PC-3 (cell line): Measurements from ENCODE around the gene NDUFC2. TPM values are rescaled to one million over a fixed set of nuclear protein-coding genes. Genes with fewer than 3 reads are reported as not detected.

Source experiments
- ATAC-seq: fragments of 200-7000 bp; cut with Tn5 transposase; 2 replicates; pipeline ENCODE4 v1.9.1; 2020; ENCODE audit warnings: mild to moderate bottlenecking, moderate library complexity
- BruUV-seq: library from RNA; stranded (reverse); fragments of 400-500 nt; replicated peaks from 2 replicates; lab custom pipeline; 2021; lab: Mats Ljungman, UMichigan
- CTCF ChIA-PET: fragments of 300-600 bp; sonication (Branson Sonifier 250); formaldehyde crosslinking; loops from one replicate; lab custom pipeline; 2022; ENCODE audit warnings: antibody characterized with exemption; lab: Charles Lee
- POLR2A ChIA-PET: fragments of 300-600 bp; sonication (Branson Sonifier 250); formaldehyde crosslinking; loops from one replicate; lab custom pipeline; 2022; ENCODE audit warnings: antibody characterized with exemption; ENCODE audit not compliant: unreplicated experiment; lab: Charles Lee
- DNase-seq: peaks from one replicate; pipeline ENCODE4 v3.0.0-alpha.2; 2015
- H2AFZ ChIP-seq: fragments of 300-600 bp; sonication (generic); 2 replicates; pipeline ENCODE4 v1.6.0; 2016; ENCODE audit warnings: antibody characterized with exemption, low read length
- H3F3A ChIP-seq: fragments of 300-600 bp; sonication (generic); one replicate; pipeline ENCODE4 v1.6.0; 2017; ENCODE audit warnings: antibody characterized with exemption, low read length, control low read depth, mild to moderate bottlenecking; ENCODE audit not compliant: unreplicated experiment
- H3K27ac ChIP-seq: fragments of 300-600 bp; sonication (generic); 2 replicates; pipeline ENCODE4 v1.5.1; 2016; ENCODE audit warnings: mild to moderate bottlenecking, low read length
- H3K27me3 ChIP-seq: fragments of 300-600 bp; sonication (generic); 2 replicates; pipeline ENCODE4 v1.6.1; 2016; ENCODE audit warnings: low read length, mixed read lengths
- H3K36me3 ChIP-seq: fragments of 300-600 bp; sonication (generic); 2 replicates; pipeline ENCODE4 v1.6.1; 2016; ENCODE audit warnings: low read depth, mixed run types, low read length, mixed read lengths
- H3K4me1 ChIP-seq: fragments of 300-600 bp; sonication (generic); 2 replicates; pipeline ENCODE4 v1.5.1; 2016; ENCODE audit warnings: low read length; ENCODE audit not compliant: insufficient read depth
- H3K4me2 ChIP-seq: fragments of 300-600 bp; sonication (generic); 2 replicates; pipeline ENCODE4 v1.6.0; 2016; ENCODE audit warnings: low read length
- H3K4me3 ChIP-seq: fragments of 300-600 bp; sonication (generic); 2 replicates; pipeline ENCODE4 v1.5.1; 2016; ENCODE audit warnings: mild to moderate bottlenecking, low read length, mixed read lengths
- H3K79me2 ChIP-seq: fragments of 300-600 bp; sonication (generic); 2 replicates; pipeline ENCODE4 v1.6.1; 2017; ENCODE audit warnings: low read length, mixed read lengths
- H3K9ac ChIP-seq: fragments of 300-600 bp; sonication (generic); 2 replicates; pipeline ENCODE4 v1.6.0; 2016; ENCODE audit warnings: mild to moderate bottlenecking, low read length
- H3K9me2 ChIP-seq: fragments of 300-600 bp; sonication (generic); replicated peaks from 2 replicates; pipeline ENCODE4 v1.6.1; 2016; ENCODE audit warnings: mixed run types, low read length, mixed read lengths
- H3K9me3 ChIP-seq: fragments of 300-600 bp; sonication (generic); 2 replicates; pipeline ENCODE4 v1.6.1; 2016; ENCODE audit warnings: low read length, mixed read lengths
- H4K20me1 ChIP-seq: fragments of 300-600 bp; sonication (generic); 2 replicates; pipeline ENCODE4 v1.6.1; 2016; ENCODE audit warnings: low read length, mixed read lengths
- CTCF ChIP-seq: fragments of 300-600 bp; sonication (generic); conservative IDR thresholded peaks from 2 replicates; pipeline ENCODE4 v1.5.1; 2017; ENCODE audit warnings: antibody characterized with exemption, low read depth, mild to moderate bottlenecking, low read length
- EZH2 ChIP-seq: fragments of 300-600 bp; sonication (generic); IDR thresholded peaks from one replicate; pipeline ENCODE4 v1.6.1; 2017; ENCODE audit warnings: antibody characterized with exemption, mild to moderate bottlenecking, low read length; ENCODE audit not compliant: unreplicated experiment
- EZH2phosphoT487 ChIP-seq: fragments of 300-600 bp; sonication (generic); IDR thresholded peaks from 2 replicates; pipeline ENCODE4 v1.6.1; 2018; ENCODE audit warnings: mild to moderate bottlenecking, antibody characterized with exemption, low read length, borderline replicate concordance
- intact Hi-C: fragments of 100-400 bp; cut with micrococcal nuclease; formaldehyde crosslinking; loops from 2 replicates; pipeline ENCODE4 v1.9.0; 2023
- total RNA-seq: library from RNA; depleted of rRNA; stranded (reverse); fragments of >200 nt; gene quantifications from 2 replicates; pipeline ENCODE4 v1.2.3, GENCODE V29; 2014

The NDUFC2 gene
- total RNA-seq, 1 experiment from 2014 or later: 304 TPM

GRCh38 chr11:78076733-78077403 lies 2.8 kb downstream of the NDUFC2 start:
- Histone ChIP-seq H3K36me3 (peaks cover 12% of the 10 kb centered on the region), H3K79me2 (peaks cover 75% of the 10 kb centered on the region), H3K4me3 (peak overlapping the region; percentile 14; the same call in 1 of the 2 replicates), H3K4me1 (peaks cover 33% of the 10 kb centered on the region), H4K20me1 (peaks cover 36% of the 10 kb centered on the region), H2AFZ (no peak overlapping the region), H3K9me2 (no peaks in the 10 kb centered on the region), H3F3A (no peaks in the 10 kb centered on the region), H3K4me2 (peak overlapping the region; percentile 93), H3K27me3 (no peaks in the 10 kb centered on the region), H3K9ac (no peak overlapping the region), H3K9me3 (no peaks in the 10 kb centered on the region), H3K27ac (no peak overlapping the region)
- TF ChIP-seq CTCF (no peak), EZH2 (no peak), EZH2phosphoT487 (no peak)
- BruUV-seq: no TSS peak
- DNase-seq: no peak
- no peak for ATAC-seq
- intact Hi-C loops: no loop called here
- ChIA-PET POLR2A (no interaction called here), CTCF (no interaction called here)

GRCh38 chr11:78074756-78075155 lies 4.9 kb downstream of the NDUFC2 start:
- DNase-seq (no peak), ATAC-seq (no peak)
- H3K36me3 ChIP-seq: peaks cover 32% of the 10 kb centered on the region
- CTCF ChIA-PET: no interaction called here
- no peak overlapping the region for H3K4me3 ChIP-seq
- peaks cover 86% of the 10 kb centered on the region for H3K79me2 ChIP-seq
- no peaks in the 10 kb centered on the region for H3F3A ChIP-seq
- H3K9ac ChIP-seq: no peak overlapping the region
- no peaks in the 10 kb centered on the region for H3K27me3 ChIP-seq
- no TSS peak for BruUV-seq
- H3K9me3 ChIP-seq: no peaks in the 10 kb centered on the region
- peaks cover 36% of the 10 kb centered on the region for H4K20me1 ChIP-seq
- peaks cover 33% of the 10 kb centered on the region for H3K4me1 ChIP-seq
- H3K4me2 ChIP-seq: no peak overlapping the region
- no peak overlapping the region for H3K27ac ChIP-seq
- TF ChIP-seq EZH2phosphoT487 (no peak), EZH2 (no peak), CTCF (no peak)
- POLR2A ChIA-PET: no interaction called here
- no peaks in the 10 kb centered on the region for H3K9me2 ChIP-seq
- intact Hi-C loops: no loop called here
- H2AFZ ChIP-seq: no peak overlapping the region

GRCh38 chr11:78072455-78072854 lies 7.2 kb downstream of the NDUFC2 start:
- ChIA-PET POLR2A (no interaction called here), CTCF (no interaction called here)
- H2AFZ ChIP-seq: no peak overlapping the region
- H3K27me3 ChIP-seq: no peaks in the 10 kb centered on the region
- H3K9me2 ChIP-seq: no peaks in the 10 kb centered on the region
- no peak for ATAC-seq
- H3K79me2 ChIP-seq: peaks cover 64% of the 10 kb centered on the region
- TF ChIP-seq EZH2phosphoT487 (no peak), CTCF (no peak), EZH2 (no peak)
- H3K9me3 ChIP-seq: no peaks in the 10 kb centered on the region
- H4K20me1 ChIP-seq: peaks cover 23% of the 10 kb centered on the region
- H3K9ac ChIP-seq: no peak overlapping the region
- no peaks in the 10 kb centered on the region for H3F3A ChIP-seq
- BruUV-seq: no TSS peak
- H3K27ac ChIP-seq: no peak overlapping the region
- no peak overlapping the region for H3K4me3 ChIP-seq
- intact Hi-C loops: no loop called here
- no peak overlapping the region for H3K4me2 ChIP-seq
- H3K36me3 ChIP-seq: peaks cover 47% of the 10 kb centered on the region
- H3K4me1 ChIP-seq: peaks cover 23% of the 10 kb centered on the region
- DNase-seq: no peak
